ENCODE data around the gene TP73. TPM values are rescaled to one million over a fixed set of nuclear protein-coding genes. Genes with fewer than 3 reads are reported as not detected.

The TP73 gene
- total and polyA plus RNA-seq, 2 donors from 2014 or later, result 0.54 TPM; not detected in 1

- Histone ChIP-seq H3K36me3 (ENCODE audit: control insufficient read depth in 2 of 3, insufficient read depth in 3 of 3, low read length in 3 of 3) (peaks cover 0 to 41% (median 26%) of the 10 kb centered on the region in 3 donors), H3K4me3 (ENCODE audit: low read length in 3 of 3) (no peak overlapping the region), H3K4me1 (ENCODE audit: control insufficient read depth in 2 of 3, insufficient read depth in 2 of 3, low read depth in 1 of 3, low read length in 3 of 3) (no peaks in the 10 kb centered on the region), H3K27ac (ENCODE audit: low read depth in 2 of 2, low read length in 2 of 2) (no peak overlapping the region), H3K9ac (ENCODE audit: low read length in 3 of 3) (no peak overlapping the region), H3K9me3 (ENCODE audit: control insufficient read depth in 2 of 3, insufficient read depth in 1 of 3, low read length in 3 of 3) (no peaks in the 10 kb centered on the region), H3K27me3 (ENCODE audit: control insufficient read depth, insufficient read depth, low read length) (no peaks in the 10 kb centered on the region)
- FAIRE-seq (no peak), DNase-seq (peak in 1 of 5 donors; percentile 61)
- intact Hi-C loops (cut with DNase I), result no loop called here
- TF ChIP-seq CTCF (IDR thresholded peaks at IDR 0.05; ENCODE audit: borderline replicate concordance, extremely low read depth, insufficient read depth), result no peak
These were observed 18.1 kb upstream of the TP73 start for GRCh38 chr1:3634059-3634800.

GRCh38 chr1:3636080-3636479 is 16.2 kb upstream of the TP73 start:
- Histone ChIP-seq H3K9me3 (ENCODE audit: control insufficient read depth in 2 of 3, insufficient read depth in 1 of 3, low read length in 3 of 3) (no peaks in the 10 kb centered on the region), H3K27ac (ENCODE audit: low read depth in 2 of 2, low read length in 2 of 2) (no peak overlapping the region), H3K36me3 (ENCODE audit: control insufficient read depth in 2 of 3, insufficient read depth in 3 of 3, low read length in 3 of 3) (peaks cover 0 to 36% (median 21%) of the 10 kb centered on the region in 3 donors), H3K27me3 (ENCODE audit: control insufficient read depth, insufficient read depth, low read length) (no peaks in the 10 kb centered on the region), H3K4me1 (ENCODE audit: control insufficient read depth in 2 of 3, insufficient read depth in 2 of 3, low read depth in 1 of 3, low read length in 3 of 3) (no peaks in the 10 kb centered on the region), H3K9ac (ENCODE audit: low read length in 3 of 3) (no peak overlapping the region), H3K4me3 (ENCODE audit: low read length in 3 of 3) (no peak overlapping the region)
- DNase-seq (no peak), FAIRE-seq (no peak)
- intact Hi-C loops (cut with DNase I), result no loop called here
- no peak for TF ChIP-seq CTCF (IDR thresholded peaks at IDR 0.05; ENCODE audit: borderline replicate concordance, extremely low read depth, insufficient read depth)

- no peak overlapping the region for H3K4me3 ChIP-seq (ENCODE audit: low read length in 3 of 3)
- no peak for TF ChIP-seq CTCF (IDR thresholded peaks at IDR 0.05; ENCODE audit: borderline replicate concordance, extremely low read depth, insufficient read depth)
- no peaks in the 10 kb centered on the region for H3K27me3 ChIP-seq (ENCODE audit: control insufficient read depth, insufficient read depth, low read length)
- H3K9ac ChIP-seq (ENCODE audit: low read length in 3 of 3), result no peak overlapping the region
- DNase-seq (peak in 1 of 5 donors; percentile 33), FAIRE-seq (no peak)
- intact Hi-C loops (cut with DNase I), result no loop called here
- no peak overlapping the region for H3K27ac ChIP-seq (ENCODE audit: low read depth in 2 of 2, low read length in 2 of 2)
- H3K9me3 ChIP-seq (ENCODE audit: control insufficient read depth in 2 of 3, insufficient read depth in 1 of 3, low read length in 3 of 3), result no peaks in the 10 kb centered on the region
- no peaks in the 10 kb centered on the region for H3K4me1 ChIP-seq (ENCODE audit: control insufficient read depth in 2 of 3, insufficient read depth in 2 of 3, low read depth in 1 of 3, low read length in 3 of 3)
- peaks cover 0 to 36% (median 21%) of the 10 kb centered on the region in 3 donors for H3K36me3 ChIP-seq (ENCODE audit: control insufficient read depth in 2 of 3, insufficient read depth in 3 of 3, low read length in 3 of 3)
These were observed 15.8 kb upstream of the TP73 start for GRCh38 chr1:3636531-3636930.

All from kidney (tissue), 14 donors.